Measurements from ENCODE around the gene TIMM22. TPM values are rescaled to one million over a fixed set of nuclear protein-coding genes. Genes with fewer than 3 reads are reported as not detected.

The TIMM22 gene
- total RNA-seq, 4 donors from 2014 or later, result 11.7 to 15.7 (median 13.9) TPM

- H3K4me3 ChIP-seq (ENCODE audit: low read depth, poor library complexity, severe bottlenecking), result no peak overlapping the region
- no peak for DNase-seq (ENCODE audit: low spot score in 2 of 2)
- intact Hi-C loops (cut with DNase I; ENCODE audit: low total_unique reads), result no loop called here
- TF ChIP-seq, protein P1, sequence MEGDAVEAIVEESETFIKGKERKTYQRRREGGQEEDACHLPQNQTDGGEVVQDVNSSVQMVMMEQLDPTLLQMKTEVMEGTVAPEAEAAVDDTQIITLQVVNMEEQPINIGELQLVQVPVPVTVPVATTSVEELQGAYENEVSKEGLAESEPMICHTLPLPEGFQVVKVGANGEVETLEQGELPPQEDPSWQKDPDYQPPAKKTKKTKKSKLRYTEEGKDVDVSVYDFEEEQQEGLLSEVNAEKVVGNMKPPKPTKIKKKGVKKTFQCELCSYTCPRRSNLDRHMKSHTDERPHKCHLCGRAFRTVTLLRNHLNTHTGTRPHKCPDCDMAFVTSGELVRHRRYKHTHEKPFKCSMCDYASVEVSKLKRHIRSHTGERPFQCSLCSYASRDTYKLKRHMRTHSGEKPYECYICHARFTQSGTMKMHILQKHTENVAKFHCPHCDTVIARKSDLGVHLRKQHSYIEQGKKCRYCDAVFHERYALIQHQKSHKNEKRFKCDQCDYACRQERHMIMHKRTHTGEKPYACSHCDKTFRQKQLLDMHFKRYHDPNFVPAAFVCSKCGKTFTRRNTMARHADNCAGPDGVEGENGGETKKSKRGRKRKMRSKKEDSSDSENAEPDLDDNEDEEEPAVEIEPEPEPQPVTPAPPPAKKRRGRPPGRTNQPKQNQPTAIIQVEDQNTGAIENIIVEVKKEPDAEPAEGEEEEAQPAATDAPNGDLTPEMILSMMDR (IDR thresholded peaks at IDR 0.05), result no peak
- no peak for TF ChIP-seq POLR2A (IDR thresholded peaks at IDR 0.05)
- WGBS, 2 donors, result 87 to 94% methylated on average over 8 of the region's 8 CpGs
Observed at GRCh38 chr17:962166-962565, 34.8 kb upstream of the TIMM22 start.

DNA sequence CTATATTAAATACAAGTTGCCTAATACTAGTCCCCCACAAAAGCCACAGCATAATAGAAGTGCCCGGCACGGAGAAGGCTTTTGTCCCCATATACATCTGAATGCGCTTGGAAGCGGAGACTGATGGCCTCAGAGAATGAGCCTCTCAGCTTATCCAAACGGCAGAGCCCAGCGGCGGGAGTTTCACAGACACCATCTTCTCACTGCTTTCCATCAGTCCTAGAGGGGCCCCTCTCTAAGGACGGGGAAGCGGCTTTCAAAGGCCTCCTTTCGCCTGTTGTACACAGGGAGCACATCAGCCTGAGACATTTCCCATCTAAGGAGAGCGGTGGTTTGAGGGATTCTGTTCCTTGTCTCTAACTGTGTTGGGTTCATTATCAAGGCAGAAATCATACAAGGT lies 34.3 kb upstream of the TIMM22 start:
- no peak overlapping the region for H3K4me3 ChIP-seq (ENCODE audit: low read depth, poor library complexity, severe bottlenecking)
- DNase-seq (ENCODE audit: low spot score in 2 of 2), result no peak
- intact Hi-C loops (cut with DNase I; ENCODE audit: low total_unique reads), result no loop called here
- WGBS, 2 donors, result 85% methylated on average over 11 of the region's 11 CpGs
- no peak for TF ChIP-seq POLR2A (IDR thresholded peaks at IDR 0.05)
- TF ChIP-seq, protein P1 (IDR thresholded peaks at IDR 0.05), result no peak

DNA sequence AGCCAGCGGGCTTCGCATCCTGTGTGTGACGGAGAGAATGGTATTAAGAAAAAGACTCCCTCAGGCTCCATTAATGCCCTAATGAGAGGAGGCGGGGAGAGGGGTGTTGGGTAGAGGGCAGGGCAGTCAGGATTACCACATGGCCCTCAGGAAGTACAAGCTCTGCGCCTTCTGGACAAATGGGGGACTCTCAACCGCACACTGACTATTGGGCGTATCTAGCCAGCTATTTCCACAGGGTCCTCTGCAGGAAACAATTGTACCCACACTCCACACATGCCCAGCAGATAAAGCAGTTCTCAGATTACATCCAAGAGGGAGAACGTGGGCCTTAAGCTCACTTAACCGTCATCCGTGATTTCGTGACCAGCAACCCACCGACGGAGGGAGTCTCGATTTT lies 32.1 kb upstream of the TIMM22 start:
- 76 to 80% methylated on average over 13 to 14 of the region's 14 CpGs for WGBS, 2 donors
- no peak for DNase-seq (ENCODE audit: low spot score in 2 of 2)

DNA sequence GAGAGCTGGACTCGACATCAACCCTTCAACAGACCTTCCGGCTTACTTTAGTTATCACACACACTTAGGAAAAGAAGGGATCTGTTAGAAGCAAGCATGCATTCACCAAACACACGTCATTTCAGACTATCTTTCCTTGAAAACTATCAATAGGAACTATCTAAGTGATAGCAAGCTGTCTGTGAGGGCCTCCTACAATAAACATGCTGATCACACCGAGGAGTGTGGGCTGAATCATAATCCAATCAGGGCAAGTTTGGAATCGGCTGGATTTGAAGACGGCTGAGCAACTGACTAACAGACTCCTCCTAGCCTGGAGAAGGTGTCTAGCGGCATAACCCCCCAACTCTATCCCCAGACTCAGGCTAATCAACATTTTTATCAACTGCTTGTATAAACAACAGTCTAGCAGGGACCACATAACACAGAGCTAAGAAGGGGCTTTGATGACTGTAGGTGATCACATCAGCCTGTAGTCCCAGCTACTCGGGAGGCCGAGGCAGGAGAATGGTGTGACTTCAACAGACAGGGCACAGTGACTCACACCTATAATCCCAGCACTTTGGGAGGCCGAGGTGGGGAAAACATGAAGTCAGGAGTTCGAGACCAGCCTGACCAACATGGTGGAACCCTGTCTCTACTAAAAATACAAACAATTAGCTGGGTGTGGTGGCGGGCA lies 31.5 kb upstream of the TIMM22 start:
- WGBS, 2 donors, result 81 to 85% methylated on average over 12 of the region's 12 CpGs
- DNase-seq (ENCODE audit: low spot score in 2 of 2), result no peak
- TF ChIP-seq, protein P1 (IDR thresholded peaks at IDR 0.05), result no peak
- TF ChIP-seq POLR2A (IDR thresholded peaks at IDR 0.05), result no peak
- intact Hi-C loops (cut with DNase I; ENCODE audit: low total_unique reads), result no loop called here
- H3K4me3 ChIP-seq (ENCODE audit: low read depth, poor library complexity, severe bottlenecking), result no peak overlapping the region

More for the DNA sequence above, 32.1 kb upstream of the TIMM22 start:
- H3K4me3 ChIP-seq (ENCODE audit: low read depth, poor library complexity, severe bottlenecking), result no peak overlapping the region
- intact Hi-C loops (cut with DNase I; ENCODE audit: low total_unique reads), result no loop called here
- TF ChIP-seq POLR2A (IDR thresholded peaks at IDR 0.05), result no peak
- TF ChIP-seq, protein P1 (IDR thresholded peaks at IDR 0.05), result no peak

DNA sequence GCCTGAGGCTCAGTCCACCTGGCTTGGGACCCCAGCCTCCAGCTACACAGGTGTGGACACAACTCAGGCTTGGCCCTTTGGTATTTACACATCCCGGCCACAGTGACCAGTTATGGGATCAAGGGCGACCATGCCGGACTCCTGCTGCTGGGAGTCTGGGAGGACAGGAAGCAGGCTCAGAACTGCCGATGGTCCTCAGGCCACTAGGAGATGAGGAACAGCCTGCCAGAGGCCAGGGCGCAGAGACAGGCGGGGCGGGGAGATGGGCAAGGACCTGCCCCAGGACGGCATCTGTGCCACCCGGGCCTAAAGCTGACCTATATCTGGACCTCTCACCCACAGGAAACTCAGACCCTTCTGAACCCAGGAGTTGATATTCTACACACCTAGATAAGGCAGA lies 29.8 kb upstream of the TIMM22 start:
- no peak overlapping the region for H3K4me3 ChIP-seq (ENCODE audit: low read depth, poor library complexity, severe bottlenecking)
- WGBS, 2 donors, result 89 to 98% methylated on average over 9 of the region's 9 CpGs
- no peak for DNase-seq (ENCODE audit: low spot score in 2 of 2)
- TF ChIP-seq, protein P1 (IDR thresholded peaks at IDR 0.05), result no peak
- TF ChIP-seq POLR2A (IDR thresholded peaks at IDR 0.05), result no peak
- intact Hi-C loops (cut with DNase I; ENCODE audit: low total_unique reads), result no loop called here
